Raji (cell line): Measurements from ENCODE around the gene UNKL.

ENCODE experiments used
- POLR2A ChIP-seq: IDR thresholded peaks from 2 replicates; pipeline ENCODE4 v1.6.1; 2011; ENCODE audit warnings: low read depth, low read length, control low read depth; ENCODE audit not compliant: insufficient read depth

Gene UNKL

GRCh38 chr16:1427473-1428461 lies 13.3 kb upstream of the UNKL start:
- no peak for TF ChIP-seq POLR2A

GRCh38 chr16:1426734-1427471 lies 12.4 kb upstream of the UNKL start:
- no peak for TF ChIP-seq POLR2A

GRCh38 chr16:1425616-1426370 lies 11.3 kb upstream of the UNKL start:
- TF ChIP-seq POLR2A: no peak

- TF ChIP-seq POLR2A: no peak
Observed at GRCh38 chr16:1424028-1424427, 9.5 kb upstream of the UNKL start.

- no peak for TF ChIP-seq POLR2A
Observed at GRCh38 chr16:1422076-1422475, 7.6 kb upstream of the UNKL start.

- no peak for TF ChIP-seq POLR2A
Observed at GRCh38 chr16:1420111-1420539, 5.6 kb upstream of the UNKL start.

GRCh38 chr16:1416521-1416941 lies 2.0 kb upstream of the UNKL start:
- no peak for TF ChIP-seq POLR2A

- TF ChIP-seq POLR2A: no peak
Observed at GRCh38 chr16:1413684-1414531, 596 bp downstream of the UNKL start.

- TF ChIP-seq POLR2A: no peak
Observed at GRCh38 chr16:1412847-1413246, 1.7 kb downstream of the UNKL start.

- TF ChIP-seq POLR2A: peak; percentile 45; the same call in 1 of the 2 replicates
Observed at GRCh38 chr16:1408171-1408837, 6.2 kb downstream of the UNKL start.

GRCh38 chr16:1407753-1408152 lies 6.8 kb downstream of the UNKL start:
- no peak for TF ChIP-seq POLR2A

GRCh38 chr16:1403733-1404132 lies 10.8 kb downstream of the UNKL start:
- TF ChIP-seq POLR2A: no peak

- no peak for TF ChIP-seq POLR2A
Observed at GRCh38 chr16:1403036-1403435, 11.5 kb downstream of the UNKL start.

- TF ChIP-seq POLR2A: no peak
Observed at GRCh38 chr16:1401758-1402154, 12.7 kb downstream of the UNKL start.
